GM20000 (cell line): ENCODE data around the gene LMNTD2.
"Not testable (repeated sequence)": the region's sequence is repeated elsewhere in the genome, so short reads cannot be mapped to it uniquely, and the experiment has no call there.

Source experiments
- DNase-seq: peaks from one replicate; pipeline ENCODE4 v3.0.0; 2012; ENCODE audit warnings: low spot score
- CTCF ChIP-seq: IDR thresholded peaks from 2 replicates; pipeline ENCODE4 v1.5.1; 2012; ENCODE audit warnings: mild to moderate bottlenecking, control low read depth; ENCODE audit errors: extremely low read depth, missing control alignments

The LMNTD2 gene

DNA sequence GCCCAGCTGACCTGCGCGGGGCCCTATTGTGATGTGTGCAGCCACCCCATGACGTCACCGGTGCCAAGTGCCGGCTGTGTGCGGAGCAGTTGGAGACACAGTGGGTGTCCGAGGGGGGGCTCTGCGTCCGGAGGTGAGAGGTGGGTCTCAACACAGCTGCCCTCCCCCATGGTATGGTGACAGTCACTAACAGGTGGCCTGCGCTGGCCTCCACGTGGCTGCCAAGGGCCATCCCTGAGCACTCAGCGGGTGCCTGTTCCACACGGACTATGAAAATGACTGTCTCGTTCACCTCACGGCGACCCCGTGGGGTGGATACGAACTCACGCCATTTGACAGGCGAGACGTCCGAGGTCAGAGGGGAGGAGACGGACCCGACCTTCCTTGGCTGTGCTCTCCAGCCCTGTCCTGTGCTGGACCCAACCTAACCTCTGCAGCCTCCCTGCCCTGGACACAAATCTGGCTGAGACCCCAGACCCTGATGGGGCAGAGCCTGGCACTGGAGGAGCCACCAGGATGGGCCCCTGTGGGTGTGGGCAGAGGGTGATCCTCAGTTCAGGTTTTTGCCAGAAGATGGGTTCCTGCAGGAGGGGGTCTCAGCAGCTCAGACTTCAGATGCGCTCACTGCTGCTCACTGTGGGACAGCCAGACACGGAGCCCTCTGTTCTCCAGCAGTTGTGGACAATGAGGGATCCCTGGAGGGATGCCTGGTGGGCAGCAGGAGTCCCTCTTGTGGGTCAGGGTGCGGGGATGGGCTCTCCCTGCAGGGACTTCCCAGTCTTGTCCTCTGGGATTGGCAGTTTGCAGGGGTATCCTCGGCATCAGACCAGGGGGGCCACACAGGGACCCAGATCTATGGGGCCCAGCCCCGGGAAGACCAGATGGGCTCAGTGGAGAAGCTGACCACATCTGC is 31.5 kb downstream of the LMNTD2 start:
- no peak for TF ChIP-seq CTCF

GRCh38 chr11:528166-528814 is 32.2 kb downstream of the LMNTD2 start:
- DNase-seq: no peak
- TF ChIP-seq CTCF: no peak

More for the DNA sequence above, 31.5 kb downstream of the LMNTD2 start:
- no peak for DNase-seq

GRCh38 chr11:526192-526591 is 34.3 kb downstream of the LMNTD2 start:
- DNase-seq: no peak
- TF ChIP-seq CTCF: no peak

- no peak for TF ChIP-seq CTCF
- no peak for DNase-seq
These were observed 39.3 kb downstream of the LMNTD2 start for GRCh38 chr11:521177-521688.

DNA sequence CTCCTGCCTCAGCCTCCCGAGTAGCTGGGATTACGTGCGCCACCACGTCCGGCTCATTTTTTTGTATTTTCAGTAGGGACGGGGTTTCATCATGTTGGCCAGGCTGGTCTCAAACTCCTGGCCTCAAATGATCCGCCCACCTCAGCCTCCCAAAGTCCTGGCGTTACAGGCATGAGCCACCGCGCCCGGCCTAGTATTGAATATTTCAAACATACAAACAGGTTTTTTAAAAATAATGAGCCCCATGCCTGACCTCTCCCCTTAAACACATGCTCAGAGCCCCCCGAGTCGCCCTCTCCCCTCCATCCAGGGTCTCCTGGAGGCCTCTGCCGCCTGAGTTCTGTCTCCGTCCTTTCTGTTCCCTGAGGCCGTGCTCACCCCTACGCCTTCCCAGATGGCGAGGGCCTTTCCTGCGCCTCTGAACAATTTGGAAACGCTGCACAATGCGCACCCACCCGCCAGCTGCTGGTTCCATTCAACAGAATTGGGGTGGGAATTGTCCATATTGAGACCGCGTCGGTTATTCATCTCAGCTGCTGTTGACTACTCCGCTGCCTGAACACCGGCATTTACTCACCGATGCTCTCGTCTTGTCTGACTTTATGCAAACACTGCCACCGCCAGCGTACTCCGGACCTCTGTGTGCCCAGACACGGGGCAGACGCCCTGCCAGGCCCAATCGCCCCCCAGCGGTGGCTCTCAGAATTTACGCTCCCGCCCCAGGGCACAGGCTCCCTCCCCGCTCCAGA is 39.9 kb downstream of the LMNTD2 start:
- TF ChIP-seq CTCF: no peak
- DNase-seq: no peak

GRCh38 chr11:518463-519202 is 41.9 kb downstream of the LMNTD2 start:
- DNase-seq: peak; percentile 97
- TF ChIP-seq CTCF: peak; percentile 98

- not testable (repeated sequence) for DNase-seq
These were observed 43.4 kb downstream of the LMNTD2 start for GRCh38 chr11:516918-517685.
